Measurements from ENCODE around the gene HNRNPH3.

The HNRNPH3 gene

GRCh38 chr10:68332259-68333057 lies 594 bp downstream of the HNRNPH3 start, which contains the start of gene PBLD:
Gene PBLD, minus strand, starts transcription at chr10:68332928. Its CDS starts 26,084 bp downstream, at chr10:68306844.
- DNase-seq, result peak; percentile 51

- no peak for DNase-seq
These were observed 1.2 kb downstream of the HNRNPH3 start for GRCh38 chr10:68333058-68333395.

GRCh38 chr10:68333440-68334431 lies 1.9 kb downstream of the HNRNPH3 start:
- no peak for DNase-seq

- no peak for DNase-seq
These were observed 3.0 kb downstream of the HNRNPH3 start for GRCh38 chr10:68334672-68335467.

GRCh38 chr10:68336754-68337351 lies 5.0 kb downstream of the HNRNPH3 start:
- no peak for DNase-seq

GRCh38 chr10:68340358-68341080 lies 8.7 kb downstream of the HNRNPH3 start:
- DNase-seq, result no peak

GRCh38 chr10:68342909-68343516 lies 11.1 kb downstream of the HNRNPH3 start:
- no peak for DNase-seq

GRCh38 chr10:68345621-68346020 lies 13.8 kb downstream of the HNRNPH3 start:
- DNase-seq, result no peak

- DNase-seq, result no peak
These were observed 14.9 kb downstream of the HNRNPH3 start for GRCh38 chr10:68346774-68347173.

GRCh38 chr10:68348265-68348741 lies 16.4 kb downstream of the HNRNPH3 start:
- peak; percentile 3 for DNase-seq

GRCh38 chr10:68353537-68353936 lies 21.7 kb downstream of the HNRNPH3 start:
- no peak for DNase-seq

- no peak for DNase-seq
These were observed 27.3 kb downstream of the HNRNPH3 start for GRCh38 chr10:68359189-68359588.

- no peak for DNase-seq
These were observed 30.7 kb downstream of the HNRNPH3 start for GRCh38 chr10:68362590-68362989.

GRCh38 chr10:68364101-68364886 lies 32.4 kb downstream of the HNRNPH3 start:
- DNase-seq, result no peak

GRCh38 chr10:68365611-68366010 lies 33.7 kb downstream of the HNRNPH3 start:
- no peak for DNase-seq

GRCh38 chr10:68366600-68366999 lies 34.7 kb downstream of the HNRNPH3 start:
- DNase-seq, result no peak

- DNase-seq, result no peak
These were observed 35.3 kb downstream of the HNRNPH3 start for GRCh38 chr10:68367121-68367520.

GRCh38 chr10:68371604-68372003 lies 39.7 kb downstream of the HNRNPH3 start:
- DNase-seq, result no peak

- DNase-seq, result no peak
These were observed 53.9 kb downstream of the HNRNPH3 start for GRCh38 chr10:68385740-68386139.

Measured in NK-92 treated with Interleukin-12 subunit alpha and Interleukin-12 subunit beta, amount 100 ng/mL, for 24 hours (cell line).